ENCODE results near the gene PSMF1. TPM values are rescaled to one million over a fixed set of nuclear protein-coding genes. Genes with fewer than 3 reads are reported as not detected.

PSMF1 gene
- total and polyA plus RNA-seq, 2 of the 13 experiments (the other 11 are each of a cell fraction or from before 2014, with no cell fraction given): 82.5 to 86.0 TPM

- ChIA-PET CTCF (ENCODE audit: low intra/inter-chr PET ratio, low total read pairs) (no interaction called here), POLR2A (no interaction called here)
- Histone ChIP-seq H2AFZ (ENCODE audit: low read length) (no peak overlapping the region), H3K27ac (ENCODE audit: extremely low read length, insufficient read depth, low read length) (no peak overlapping the region), H4K20me1 (ENCODE audit: insufficient read depth, low read length) (no peaks in the 10 kb centered on the region), H3K4me3 (replicated peaks in 1 of 3; ENCODE audit: insufficient read depth in 1 of 3, low read depth in 2 of 3, low read length in 3 of 3) (no peak overlapping the region), H3K79me2 (ENCODE audit: insufficient read depth, low read length) (no peaks in the 10 kb centered on the region), H3K4me2 (ENCODE audit: low read depth, low read length) (no peak overlapping the region), H3K4me1 (ENCODE audit: insufficient read depth, low read length) (no peaks in the 10 kb centered on the region), H3K36me3 (replicated peaks in 1 of 2; ENCODE audit: control insufficient read depth in 1 of 2, insufficient read depth in 2 of 2, low read length in 2 of 2) (no peaks in the 10 kb centered on the region), H3K27me3 (ENCODE audit: control insufficient read depth in 1 of 2, insufficient read depth in 2 of 2, low read length in 2 of 2) (peaks cover 0 to 2% of the 10 kb centered on the region in 2 experiments; a peak in 2 of 5 replicates), H3K9ac (ENCODE audit: insufficient read depth, low read depth, low read length) (no peak overlapping the region), H3K9me3 (ENCODE audit: low read length) (no peaks in the 10 kb centered on the region)
- BruUV-seq (replicated peaks): no TSS peak
- no peak for DNase-seq (ENCODE audit: low spot score)
- FAIRE-seq: no peak
- 3% methylated on average over 2 of the region's 2 CpGs for whole genome bisulfite sequencing (ENCODE audit: low lambda C conversion rate)
- intact Hi-C loops (cut with micrococcal nuclease; ENCODE audit: unreplicated experiment) (no loop called here), in situ Hi-C loops (cut with HindIII; ENCODE audit: extremely low pct_ligation_motif_present, low pct_unique_long_range_greater_than_20kb) (no loop called here)
- no peak for ATAC-seq
- TF ChIP-seq HHEX (CRISPR knock-in tag; IDR thresholded peaks at IDR 0.05): no peak
- TF ChIP-seq, protein P1, sequence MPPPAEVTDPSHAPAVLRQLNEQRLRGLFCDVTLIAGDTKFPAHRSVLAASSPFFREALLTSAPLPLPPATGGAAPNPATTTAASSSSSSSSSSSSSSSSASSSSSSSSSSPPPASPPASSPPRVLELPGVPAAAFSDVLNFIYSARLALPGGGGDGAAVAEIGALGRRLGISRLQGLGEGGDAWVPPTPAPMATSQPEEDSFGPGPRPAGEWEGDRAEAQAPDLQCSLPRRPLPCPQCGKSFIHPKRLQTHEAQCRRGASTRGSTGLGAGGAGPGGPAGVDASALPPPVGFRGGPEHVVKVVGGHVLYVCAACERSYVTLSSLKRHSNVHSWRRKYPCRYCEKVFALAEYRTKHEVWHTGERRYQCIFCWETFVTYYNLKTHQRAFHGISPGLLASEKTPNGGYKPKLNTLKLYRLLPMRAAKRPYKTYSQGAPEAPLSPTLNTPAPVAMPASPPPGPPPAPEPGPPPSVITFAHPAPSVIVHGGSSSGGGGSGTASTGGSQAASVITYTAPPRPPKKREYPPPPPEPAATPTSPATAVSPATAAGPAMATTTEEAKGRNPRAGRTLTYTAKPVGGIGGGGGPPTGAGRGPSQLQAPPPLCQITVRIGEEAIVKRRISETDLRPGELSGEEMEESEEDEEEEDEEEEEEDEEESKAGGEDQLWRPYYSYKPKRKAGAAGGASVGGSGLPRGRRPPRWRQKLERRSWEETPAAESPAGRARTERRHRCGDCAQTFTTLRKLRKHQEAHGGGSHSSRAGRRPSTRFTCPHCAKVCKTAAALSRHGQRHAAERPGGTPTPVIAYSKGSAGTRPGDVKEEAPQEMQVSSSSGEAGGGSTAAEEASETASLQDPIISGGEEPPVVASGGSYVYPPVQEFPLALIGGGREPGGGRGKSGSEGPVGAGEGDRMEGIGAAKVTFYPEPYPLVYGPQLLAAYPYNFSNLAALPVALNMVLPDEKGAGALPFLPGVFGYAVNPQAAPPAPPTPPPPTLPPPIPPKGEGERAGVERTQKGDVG (CRISPR knock-in tag; IDR thresholded peaks at IDR 0.05; ENCODE audit: borderline replicate concordance): no peak
- TF ChIP-seq TEAD3 (CRISPR knock-in tag; optimal IDR thresholded peaks at IDR 0.05; ENCODE audit: borderline replicate concordance): no peak
- no peak for TF ChIP-seq SKI (IDR thresholded peaks at IDR 0.05; ENCODE audit: partially characterized antibody)
- TF ChIP-seq, protein P2, sequence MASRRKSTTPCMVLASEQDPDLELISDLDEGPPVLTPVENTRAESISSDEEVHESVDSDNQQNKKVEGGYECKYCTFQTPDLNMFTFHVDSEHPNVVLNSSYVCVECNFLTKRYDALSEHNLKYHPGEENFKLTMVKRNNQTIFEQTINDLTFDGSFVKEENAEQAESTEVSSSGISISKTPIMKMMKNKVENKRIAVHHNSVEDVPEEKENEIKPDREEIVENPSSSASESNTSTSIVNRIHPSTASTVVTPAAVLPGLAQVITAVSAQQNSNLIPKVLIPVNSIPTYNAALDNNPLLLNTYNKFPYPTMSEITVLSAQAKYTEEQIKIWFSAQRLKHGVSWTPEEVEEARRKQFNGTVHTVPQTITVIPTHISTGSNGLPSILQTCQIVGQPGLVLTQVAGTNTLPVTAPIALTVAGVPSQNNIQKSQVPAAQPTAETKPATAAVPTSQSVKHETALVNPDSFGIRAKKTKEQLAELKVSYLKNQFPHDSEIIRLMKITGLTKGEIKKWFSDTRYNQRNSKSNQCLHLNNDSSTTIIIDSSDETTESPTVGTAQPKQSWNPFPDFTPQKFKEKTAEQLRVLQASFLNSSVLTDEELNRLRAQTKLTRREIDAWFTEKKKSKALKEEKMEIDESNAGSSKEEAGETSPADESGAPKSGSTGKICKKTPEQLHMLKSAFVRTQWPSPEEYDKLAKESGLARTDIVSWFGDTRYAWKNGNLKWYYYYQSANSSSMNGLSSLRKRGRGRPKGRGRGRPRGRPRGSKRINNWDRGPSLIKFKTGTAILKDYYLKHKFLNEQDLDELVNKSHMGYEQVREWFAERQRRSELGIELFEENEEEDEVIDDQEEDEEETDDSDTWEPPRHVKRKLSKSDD (CRISPR knock-in tag; IDR thresholded peaks at IDR 0.05; ENCODE audit: low read depth): no peak
- no peak for TF ChIP-seq ZBTB7A (CRISPR knock-in tag; IDR thresholded peaks at IDR 0.05)
- TF ChIP-seq, protein P3, sequence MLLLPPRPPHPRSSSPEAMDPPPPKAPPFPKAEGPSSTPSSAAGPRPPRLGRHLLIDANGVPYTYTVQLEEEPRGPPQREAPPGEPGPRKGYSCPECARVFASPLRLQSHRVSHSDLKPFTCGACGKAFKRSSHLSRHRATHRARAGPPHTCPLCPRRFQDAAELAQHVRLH (CRISPR knock-in tag; IDR thresholded peaks at IDR 0.05; ENCODE audit: borderline replicate concordance, low read depth): no peak
- TF ChIP-seq, protein P4, sequence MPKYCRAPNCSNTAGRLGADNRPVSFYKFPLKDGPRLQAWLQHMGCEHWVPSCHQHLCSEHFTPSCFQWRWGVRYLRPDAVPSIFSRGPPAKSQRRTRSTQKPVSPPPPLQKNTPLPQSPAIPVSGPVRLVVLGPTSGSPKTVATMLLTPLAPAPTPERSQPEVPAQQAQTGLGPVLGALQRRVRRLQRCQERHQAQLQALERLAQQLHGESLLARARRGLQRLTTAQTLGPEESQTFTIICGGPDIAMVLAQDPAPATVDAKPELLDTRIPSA (CRISPR knock-in tag; IDR thresholded peaks at IDR 0.05; ENCODE audit: borderline replicate concordance): no peak
- TF ChIP-seq, protein P5, sequence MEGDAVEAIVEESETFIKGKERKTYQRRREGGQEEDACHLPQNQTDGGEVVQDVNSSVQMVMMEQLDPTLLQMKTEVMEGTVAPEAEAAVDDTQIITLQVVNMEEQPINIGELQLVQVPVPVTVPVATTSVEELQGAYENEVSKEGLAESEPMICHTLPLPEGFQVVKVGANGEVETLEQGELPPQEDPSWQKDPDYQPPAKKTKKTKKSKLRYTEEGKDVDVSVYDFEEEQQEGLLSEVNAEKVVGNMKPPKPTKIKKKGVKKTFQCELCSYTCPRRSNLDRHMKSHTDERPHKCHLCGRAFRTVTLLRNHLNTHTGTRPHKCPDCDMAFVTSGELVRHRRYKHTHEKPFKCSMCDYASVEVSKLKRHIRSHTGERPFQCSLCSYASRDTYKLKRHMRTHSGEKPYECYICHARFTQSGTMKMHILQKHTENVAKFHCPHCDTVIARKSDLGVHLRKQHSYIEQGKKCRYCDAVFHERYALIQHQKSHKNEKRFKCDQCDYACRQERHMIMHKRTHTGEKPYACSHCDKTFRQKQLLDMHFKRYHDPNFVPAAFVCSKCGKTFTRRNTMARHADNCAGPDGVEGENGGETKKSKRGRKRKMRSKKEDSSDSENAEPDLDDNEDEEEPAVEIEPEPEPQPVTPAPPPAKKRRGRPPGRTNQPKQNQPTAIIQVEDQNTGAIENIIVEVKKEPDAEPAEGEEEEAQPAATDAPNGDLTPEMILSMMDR (CRISPR knock-in tag; IDR thresholded peaks at IDR 0.05): no peak
- TF ChIP-seq PAWR (CRISPR knock-in tag; IDR thresholded peaks at IDR 0.05; ENCODE audit: borderline replicate concordance): no peak
- TF ChIP-seq ZBTB42 (CRISPR knock-in tag; IDR thresholded peaks at IDR 0.05): no peak
- TF ChIP-seq PHF8 (CRISPR knock-in tag; IDR thresholded peaks at IDR 0.05): no peak
- no peak for TF ChIP-seq ZNF501 (CRISPR knock-in tag; IDR thresholded peaks at IDR 0.05)
- TF ChIP-seq, protein P6, sequence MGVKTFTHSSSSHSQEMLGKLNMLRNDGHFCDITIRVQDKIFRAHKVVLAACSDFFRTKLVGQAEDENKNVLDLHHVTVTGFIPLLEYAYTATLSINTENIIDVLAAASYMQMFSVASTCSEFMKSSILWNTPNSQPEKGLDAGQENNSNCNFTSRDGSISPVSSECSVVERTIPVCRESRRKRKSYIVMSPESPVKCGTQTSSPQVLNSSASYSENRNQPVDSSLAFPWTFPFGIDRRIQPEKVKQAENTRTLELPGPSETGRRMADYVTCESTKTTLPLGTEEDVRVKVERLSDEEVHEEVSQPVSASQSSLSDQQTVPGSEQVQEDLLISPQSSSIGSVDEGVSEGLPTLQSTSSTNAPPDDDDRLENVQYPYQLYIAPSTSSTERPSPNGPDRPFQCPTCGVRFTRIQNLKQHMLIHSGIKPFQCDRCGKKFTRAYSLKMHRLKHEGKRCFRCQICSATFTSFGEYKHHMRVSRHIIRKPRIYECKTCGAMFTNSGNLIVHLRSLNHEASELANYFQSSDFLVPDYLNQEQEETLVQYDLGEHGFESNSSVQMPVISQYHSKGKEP (CRISPR knock-in tag; IDR thresholded peaks at IDR 0.05): no peak
- no peak for TF ChIP-seq ZSCAN20 (CRISPR knock-in tag; IDR thresholded peaks at IDR 0.05; ENCODE audit: borderline replicate concordance)
These were observed 78.2 kb downstream of the PSMF1 start for GRCh38 chr20:1196634-1197033.
